GM12874 (cell line): ENCODE data around the gene TOP2A.
A peak's percentile ranks its signal among the peaks of the same experiment; 100 is the strongest.

Experiments used
- TF ChIP-seq, protein P1 (sequence below): IDR thresholded peaks from 2 replicates; pipeline ENCODE4 v1.5.1; 2011; ENCODE audit warnings: low read depth, mild to moderate bottlenecking, control low read depth, low read length, moderate library complexity; ENCODE audit not compliant: insufficient read depth

The TOP2A gene

DNA sequence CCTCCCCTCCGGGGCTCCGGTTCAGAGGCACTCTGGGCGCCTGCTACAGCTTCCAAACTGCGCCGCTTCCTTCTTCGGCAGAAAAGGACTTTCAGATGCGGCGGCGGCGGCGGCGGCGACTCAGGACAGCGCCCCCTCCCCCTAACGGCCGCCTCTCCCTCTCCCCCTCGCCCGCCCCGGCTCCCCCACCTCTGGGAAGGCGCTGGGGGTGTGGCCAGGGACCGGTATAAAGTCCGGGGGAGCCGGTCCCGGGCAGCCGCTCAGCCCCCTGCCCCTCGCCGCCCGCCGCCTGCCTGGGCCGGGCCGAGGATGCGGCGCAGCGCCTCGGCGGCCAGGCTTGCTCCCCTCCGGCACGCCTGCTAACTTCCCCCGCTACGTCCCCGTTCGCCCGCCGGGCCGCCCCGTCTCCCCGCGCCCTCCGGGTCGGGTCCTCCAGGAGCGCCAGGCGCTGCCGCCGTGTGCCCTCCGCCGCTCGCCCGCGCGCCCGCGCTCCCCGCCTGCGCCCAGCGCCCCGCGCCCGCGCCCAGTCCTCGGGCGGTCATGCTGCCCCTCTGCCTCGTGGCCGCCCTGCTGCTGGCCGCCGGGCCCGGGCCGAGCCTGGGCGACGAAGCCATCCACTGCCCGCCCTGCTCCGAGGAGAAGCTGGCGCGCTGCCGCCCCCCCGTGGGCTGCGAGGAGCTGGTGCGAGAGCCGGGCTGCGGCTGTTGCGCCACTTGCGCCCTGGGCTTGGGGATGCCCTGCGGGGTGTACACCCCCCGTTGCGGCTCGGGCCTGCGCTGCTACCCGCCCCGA is 25.7 kb upstream of the TOP2A start, which contains the start of gene IGFBP4:
IGFBP4 (plus strand) TSS at position 255 of the 792 bp plus-strand sequence; CDS start at position 541, 286 bp downstream.
- TF ChIP-seq, protein P1, sequence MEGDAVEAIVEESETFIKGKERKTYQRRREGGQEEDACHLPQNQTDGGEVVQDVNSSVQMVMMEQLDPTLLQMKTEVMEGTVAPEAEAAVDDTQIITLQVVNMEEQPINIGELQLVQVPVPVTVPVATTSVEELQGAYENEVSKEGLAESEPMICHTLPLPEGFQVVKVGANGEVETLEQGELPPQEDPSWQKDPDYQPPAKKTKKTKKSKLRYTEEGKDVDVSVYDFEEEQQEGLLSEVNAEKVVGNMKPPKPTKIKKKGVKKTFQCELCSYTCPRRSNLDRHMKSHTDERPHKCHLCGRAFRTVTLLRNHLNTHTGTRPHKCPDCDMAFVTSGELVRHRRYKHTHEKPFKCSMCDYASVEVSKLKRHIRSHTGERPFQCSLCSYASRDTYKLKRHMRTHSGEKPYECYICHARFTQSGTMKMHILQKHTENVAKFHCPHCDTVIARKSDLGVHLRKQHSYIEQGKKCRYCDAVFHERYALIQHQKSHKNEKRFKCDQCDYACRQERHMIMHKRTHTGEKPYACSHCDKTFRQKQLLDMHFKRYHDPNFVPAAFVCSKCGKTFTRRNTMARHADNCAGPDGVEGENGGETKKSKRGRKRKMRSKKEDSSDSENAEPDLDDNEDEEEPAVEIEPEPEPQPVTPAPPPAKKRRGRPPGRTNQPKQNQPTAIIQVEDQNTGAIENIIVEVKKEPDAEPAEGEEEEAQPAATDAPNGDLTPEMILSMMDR, result peak; percentile 86

DNA sequence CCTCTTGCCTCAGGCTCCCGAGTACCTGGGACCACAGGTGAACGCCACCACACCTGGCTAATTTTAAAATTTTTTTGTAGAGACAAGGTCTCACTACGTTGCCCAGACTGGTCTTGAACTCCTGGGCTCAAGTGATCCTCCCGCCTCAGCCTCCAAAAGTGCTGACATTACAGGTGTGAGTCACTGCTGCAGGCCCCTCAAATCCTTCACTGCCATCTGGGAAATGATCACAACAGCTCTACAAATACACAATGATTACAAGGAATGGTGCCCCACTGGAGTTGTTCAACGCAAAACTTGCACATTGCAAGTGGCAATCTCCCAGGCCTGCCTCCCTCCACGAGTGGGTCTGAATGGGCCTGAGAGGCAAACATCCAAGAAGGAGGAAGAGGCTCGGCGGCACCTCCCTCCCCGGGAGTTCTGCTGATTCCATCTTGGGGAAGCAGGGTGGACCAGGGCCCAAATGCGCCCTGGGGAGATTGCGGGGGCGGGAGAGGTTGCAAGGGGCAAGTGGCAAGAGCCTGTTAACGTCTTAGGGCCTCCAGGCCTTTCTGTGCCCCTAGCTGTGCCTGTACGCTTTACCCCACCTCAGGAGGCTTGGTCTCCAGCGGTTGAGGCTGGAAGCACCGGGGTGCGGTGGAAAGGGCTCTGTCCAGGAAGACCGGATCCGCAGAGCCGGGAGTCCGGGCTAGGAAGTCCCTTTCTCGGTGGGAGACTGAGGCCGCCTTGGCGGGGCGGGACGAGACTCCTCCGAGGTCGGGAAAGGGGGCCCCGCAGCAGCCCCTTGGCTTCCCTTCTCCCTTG is 24.9 kb upstream of the TOP2A start:
- TF ChIP-seq, protein P1, result 0 out of 2 replicates have a peak, but pooled peaks have one; percentile 1

DNA sequence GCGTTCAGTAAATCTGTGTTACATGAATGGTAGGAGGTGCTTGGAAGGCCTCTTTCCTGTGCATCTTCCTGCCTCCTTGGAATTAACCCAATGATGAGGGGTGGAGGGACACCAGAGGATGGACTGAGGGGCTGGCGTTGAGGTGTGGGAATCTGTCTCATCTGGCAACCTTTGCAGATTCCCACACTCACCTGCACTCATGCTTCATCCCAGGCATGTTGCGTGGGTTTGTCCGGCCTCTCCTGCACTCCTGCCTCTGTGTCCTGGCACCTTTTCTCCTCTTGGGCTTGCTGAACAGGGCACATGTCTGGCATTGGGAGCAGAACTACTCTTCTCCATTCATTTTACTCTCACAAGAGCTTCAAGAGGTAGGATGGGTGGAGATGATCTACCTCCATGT is 22.5 kb upstream of the TOP2A start:
- TF ChIP-seq, protein P1, result no peak

DNA sequence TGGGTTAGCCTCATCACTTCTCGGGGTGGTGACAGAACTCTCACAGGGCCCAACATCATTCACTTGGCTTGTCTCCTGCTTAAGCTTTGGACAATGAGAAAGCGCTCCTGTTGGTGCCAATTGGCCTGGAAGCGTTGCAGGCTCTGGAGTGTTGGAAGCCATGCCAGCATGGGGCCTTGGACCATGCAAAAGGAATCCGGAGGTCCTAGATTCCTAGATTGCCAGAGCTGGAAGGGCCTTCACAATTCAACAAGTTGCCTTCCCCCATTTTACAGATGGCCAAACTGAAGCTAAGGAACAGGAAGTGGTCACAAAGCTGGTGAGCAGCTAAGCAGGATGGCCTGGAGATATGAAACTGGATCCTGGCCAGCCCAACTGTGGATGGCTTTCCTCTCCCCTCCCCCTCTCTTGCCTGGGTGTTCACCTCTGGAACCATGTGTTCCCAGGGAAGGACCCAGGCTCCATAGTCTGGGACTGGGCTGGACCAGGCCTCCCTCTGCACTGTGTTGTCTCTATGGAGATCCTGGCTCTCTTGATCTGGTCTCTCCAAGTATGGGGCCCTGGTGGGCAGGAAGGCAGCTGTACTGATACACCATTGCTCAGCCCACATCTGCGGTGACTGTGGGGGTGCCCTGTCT is 19.5 kb upstream of the TOP2A start:
- TF ChIP-seq, protein P1, result no peak

DNA sequence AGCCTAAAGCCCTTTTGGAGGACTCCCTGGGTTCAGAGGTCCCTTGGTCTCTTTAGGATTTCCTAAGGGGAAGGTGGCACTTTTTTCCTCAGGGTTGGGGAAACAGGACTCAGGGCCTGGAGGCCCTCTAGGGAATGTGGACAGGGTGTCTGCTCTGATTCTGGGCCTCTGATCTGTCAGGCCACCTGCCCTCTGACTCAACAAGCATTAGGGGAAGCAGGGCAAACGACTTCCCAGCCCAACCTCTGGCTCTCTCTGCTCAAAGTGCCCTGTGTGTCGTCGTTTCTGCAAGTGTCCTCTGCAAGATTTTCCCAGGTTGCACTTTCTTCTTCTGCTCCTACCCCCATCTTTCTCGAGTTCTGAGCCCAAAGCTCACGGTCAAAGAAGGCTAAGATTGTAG is 18.9 kb upstream of the TOP2A start:
- TF ChIP-seq, protein P1, result no peak

DNA sequence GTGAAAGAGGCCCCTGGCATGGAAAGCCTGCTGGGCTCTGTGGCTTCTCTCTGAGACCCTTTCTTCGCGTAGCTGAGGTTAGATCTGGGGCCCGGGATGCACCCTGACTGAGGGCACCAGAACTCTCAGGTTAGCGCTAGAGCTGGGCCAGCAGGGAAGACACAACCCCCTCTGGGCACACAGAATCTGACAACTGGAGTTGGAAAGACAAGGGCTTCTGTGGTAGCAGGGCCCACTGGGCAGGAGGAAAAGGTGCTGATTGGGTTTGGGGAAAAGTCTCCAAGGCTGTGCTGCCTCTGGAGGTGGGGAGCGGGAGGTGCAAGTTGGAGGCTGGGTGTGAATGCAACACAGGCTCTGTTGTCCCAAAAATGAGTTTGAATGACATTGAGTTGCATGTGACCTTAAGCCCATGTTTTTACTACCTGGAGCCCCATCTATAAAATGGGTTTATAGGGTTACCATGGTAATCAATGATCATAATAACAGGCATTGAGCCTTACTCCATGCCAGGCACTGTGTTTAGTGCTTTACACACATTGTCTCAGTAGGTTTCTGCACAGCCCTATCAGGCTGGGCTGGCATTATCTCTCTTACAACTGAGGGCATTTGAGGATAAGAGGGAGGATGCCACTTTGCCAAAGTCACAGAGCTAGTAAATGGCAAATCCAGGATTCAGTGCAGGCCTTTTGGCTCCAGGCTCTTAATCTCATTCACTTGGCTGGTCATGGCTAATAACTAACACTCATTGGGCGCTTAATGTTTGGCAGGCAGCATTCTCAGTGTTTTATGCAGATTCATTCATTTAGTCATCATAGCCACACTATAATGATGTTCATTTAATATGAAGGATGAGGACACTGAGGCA is 16.1 kb upstream of the TOP2A start:
- TF ChIP-seq, protein P1, result peak; percentile 75
